Measurements from ENCODE around the gene DTD1. TPM values are rescaled to one million over a fixed set of nuclear protein-coding genes. Genes with fewer than 3 reads are reported as not detected.

DTD1 gene
- total and polyA plus RNA-seq, 3 donors from 2014 or later: 34.6 to 41.6 (median 39.9) TPM

GRCh38 chr20:18623156-18623910, 35.5 kb downstream of the DTD1 start:
- Histone ChIP-seq H3K27ac (no peak overlapping the region), H3K4me1 (no peaks in the 10 kb centered on the region), H3K27me3 (no peaks in the 10 kb centered on the region), H3K4me3 (no peak overlapping the region), H3K36me3 (ENCODE audit: low read depth, missing control alignments) (no peaks in the 10 kb centered on the region), H3K9me3 (no peaks in the 10 kb centered on the region)
- TF ChIP-seq CTCF (IDR thresholded peaks at IDR 0.05): no peak
- TF ChIP-seq POLR2A (IDR thresholded peaks at IDR 0.05): no peak
- 88 to 90% methylated on average over 14 of the region's 14 CpGs for WGBS, 2 donors
- intact Hi-C loops (cut with DNase I; ENCODE audit: low total_unique reads): no loop called here
- DNase-seq: no peak

GRCh38 chr20:18624948-18625347, 37.1 kb downstream of the DTD1 start:
- no peak overlapping the region for H3K27ac ChIP-seq
- TF ChIP-seq CTCF (IDR thresholded peaks at IDR 0.05) (no peak), POLR2A (IDR thresholded peaks at IDR 0.05) (no peak)
- intact Hi-C loops (cut with DNase I; ENCODE audit: low total_unique reads): no loop called here

GRCh38 chr20:18625907-18626655, 38.2 kb downstream of the DTD1 start:
- Histone ChIP-seq H3K27me3 (no peaks in the 10 kb centered on the region), H3K4me1 (no peaks in the 10 kb centered on the region), H3K9me3 (no peaks in the 10 kb centered on the region), H3K27ac (no peak overlapping the region), H3K36me3 (ENCODE audit: low read depth, missing control alignments) (no peaks in the 10 kb centered on the region), H3K4me3 (no peak overlapping the region)
- TF ChIP-seq CTCF (IDR thresholded peaks at IDR 0.05): no peak
- no peak for TF ChIP-seq POLR2A (IDR thresholded peaks at IDR 0.05)
- intact Hi-C loops (cut with DNase I; ENCODE audit: low total_unique reads): no loop called here
- DNase-seq: no peak
- 61 to 73% methylated on average over 6 of the region's 6 CpGs for WGBS, 2 donors

More at GRCh38 chr20:18624948-18625347, 37.1 kb downstream of the DTD1 start:
- Histone ChIP-seq H3K9me3 (no peaks in the 10 kb centered on the region), H3K36me3 (ENCODE audit: low read depth, missing control alignments) (no peaks in the 10 kb centered on the region), H3K4me1 (no peaks in the 10 kb centered on the region), H3K4me3 (no peak overlapping the region), H3K27me3 (no peaks in the 10 kb centered on the region)
- WGBS, 2 donors: 40 to 60% methylated on average over 1 to 2 of the region's 2 CpGs
- DNase-seq: no peak

GRCh38 chr20:18628330-18628920, 40.6 kb downstream of the DTD1 start:
- Histone ChIP-seq H3K4me1 (peaks cover 6% of the 10 kb centered on the region), H3K27me3 (no peaks in the 10 kb centered on the region), H3K4me3 (no peak overlapping the region), H3K36me3 (ENCODE audit: low read depth, missing control alignments) (no peaks in the 10 kb centered on the region), H3K27ac (no peak overlapping the region), H3K9me3 (no peaks in the 10 kb centered on the region)
- WGBS, 2 donors: 85 to 88% methylated on average over 11 of the region's 11 CpGs
- TF ChIP-seq POLR2A (IDR thresholded peaks at IDR 0.05) (no peak), CTCF (IDR thresholded peaks at IDR 0.05) (no peak)
- no peak for DNase-seq
- intact Hi-C loops (cut with DNase I; ENCODE audit: low total_unique reads): no loop called here

Measured in testis (tissue), 3 donors.